RWPE1 (cell line): ENCODE results near the gene CACNA1F.

Experiments
- CTCF ChIA-PET: fragments of 350-600 bp; sonication (Branson Sonifier 250); formaldehyde crosslinking; extraction: SDS; loops from one replicate; lab custom pipeline; 2021; lab: Yijun Ruan, JAX
- POLR2A ChIA-PET: fragments of 400-600 bp; formaldehyde crosslinking; extraction: SDS; loops from one replicate; lab custom pipeline; 2020; ENCODE audit warnings: antibody characterized with exemption; ENCODE audit not compliant: low non-redundant PET; lab: Yijun Ruan, JAX
- DNase-seq: peaks from one replicate; pipeline ENCODE4 v3.0.0; 2012; ENCODE audit warnings: low spot score
- H3K27ac ChIP-seq: fragments of 450-650 bp; 2 replicates; pipeline ENCODE4 v1.5.1; 2017
- TF ChIP-seq, protein P1 (sequence below): fragments of 450-650 bp; conservative IDR thresholded peaks from 2 replicates; pipeline ENCODE4 v1.5.1; 2017; ENCODE audit warnings: low read depth, mild to moderate bottlenecking

Gene CACNA1F

DNA sequence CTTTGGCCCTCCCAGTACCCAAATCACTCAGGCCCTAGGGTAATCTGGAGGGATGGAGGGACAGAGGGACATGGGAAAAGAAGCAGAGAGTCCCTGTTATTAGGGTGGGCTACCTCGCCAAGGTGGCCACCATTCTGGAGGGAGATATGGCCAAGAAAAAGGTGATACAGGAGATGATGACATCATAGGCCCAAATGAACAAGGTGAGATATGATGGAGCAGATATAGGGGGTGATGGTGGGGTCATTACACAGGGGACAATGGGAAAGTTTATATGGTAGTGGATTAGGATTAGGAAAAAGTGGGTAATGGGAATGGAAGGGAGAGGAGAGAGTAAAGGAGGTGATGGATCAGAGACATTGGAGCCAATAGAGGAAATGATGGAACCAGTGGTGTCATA is 20.3 kb downstream of the CACNA1F start:
- ChIA-PET CTCF (interaction anchor here (0.9 kb wide), 1 partner anchor 20 kb away, joined by 5 read pairs; no protein-coding TSS in a partner anchor), POLR2A (no interaction called here)
- no peak for DNase-seq
- TF ChIP-seq, protein P1, sequence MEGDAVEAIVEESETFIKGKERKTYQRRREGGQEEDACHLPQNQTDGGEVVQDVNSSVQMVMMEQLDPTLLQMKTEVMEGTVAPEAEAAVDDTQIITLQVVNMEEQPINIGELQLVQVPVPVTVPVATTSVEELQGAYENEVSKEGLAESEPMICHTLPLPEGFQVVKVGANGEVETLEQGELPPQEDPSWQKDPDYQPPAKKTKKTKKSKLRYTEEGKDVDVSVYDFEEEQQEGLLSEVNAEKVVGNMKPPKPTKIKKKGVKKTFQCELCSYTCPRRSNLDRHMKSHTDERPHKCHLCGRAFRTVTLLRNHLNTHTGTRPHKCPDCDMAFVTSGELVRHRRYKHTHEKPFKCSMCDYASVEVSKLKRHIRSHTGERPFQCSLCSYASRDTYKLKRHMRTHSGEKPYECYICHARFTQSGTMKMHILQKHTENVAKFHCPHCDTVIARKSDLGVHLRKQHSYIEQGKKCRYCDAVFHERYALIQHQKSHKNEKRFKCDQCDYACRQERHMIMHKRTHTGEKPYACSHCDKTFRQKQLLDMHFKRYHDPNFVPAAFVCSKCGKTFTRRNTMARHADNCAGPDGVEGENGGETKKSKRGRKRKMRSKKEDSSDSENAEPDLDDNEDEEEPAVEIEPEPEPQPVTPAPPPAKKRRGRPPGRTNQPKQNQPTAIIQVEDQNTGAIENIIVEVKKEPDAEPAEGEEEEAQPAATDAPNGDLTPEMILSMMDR = no peak
- H3K27ac ChIP-seq = no peak overlapping the region

DNA sequence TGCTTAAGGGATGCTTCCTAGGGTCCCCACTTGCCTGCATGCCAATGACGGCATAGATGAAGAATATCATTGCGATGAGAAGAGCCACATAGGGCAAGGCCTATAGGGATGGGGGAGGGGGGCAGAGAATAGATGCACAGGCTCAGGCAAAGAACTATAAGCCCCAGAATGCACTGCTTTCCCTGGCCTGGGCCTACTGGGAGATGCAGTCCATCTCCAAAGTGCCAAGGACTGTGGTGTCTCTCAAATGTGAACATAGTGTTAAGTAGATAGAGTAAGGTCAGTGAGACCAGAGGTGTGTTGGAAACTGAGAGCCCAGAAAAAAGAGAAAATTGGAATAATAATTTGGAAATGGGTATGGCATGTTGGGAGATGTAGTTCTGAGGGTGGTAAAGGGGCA is 20.9 kb downstream of the CACNA1F start:
- POLR2A ChIA-PET = no interaction called here
- H3K27ac ChIP-seq = no peak overlapping the region
- CTCF ChIA-PET = interaction anchor here (0.9 kb wide), 1 partner anchor 19 kb away, joined by 5 read pairs; no protein-coding TSS in a partner anchor
- DNase-seq = no peak
- TF ChIP-seq, protein P1 = no peak

DNA sequence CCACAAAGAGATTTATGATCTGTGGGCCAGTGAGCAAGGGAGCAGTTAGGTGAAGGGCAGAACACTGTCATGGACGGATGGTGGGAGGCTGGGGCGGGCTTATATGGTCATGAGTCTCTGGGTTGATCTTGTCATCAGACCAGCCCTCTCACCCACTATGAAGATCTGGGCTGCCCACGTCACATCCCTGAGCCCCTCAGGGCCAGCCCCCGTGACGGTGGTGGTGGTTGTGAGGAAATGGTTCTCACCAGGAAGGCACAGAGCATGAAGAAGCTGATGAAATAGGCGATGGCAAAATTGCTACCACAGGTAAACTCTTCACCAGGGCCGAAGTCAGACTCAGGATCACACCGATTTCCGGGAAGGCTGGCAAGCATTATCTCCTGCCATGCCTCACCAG is 22.1 kb downstream of the CACNA1F start:
- ChIA-PET CTCF (no interaction called here), POLR2A (no interaction called here)
- TF ChIP-seq, protein P1 = no peak
- H3K27ac ChIP-seq = no peak overlapping the region
- no peak for DNase-seq

DNA sequence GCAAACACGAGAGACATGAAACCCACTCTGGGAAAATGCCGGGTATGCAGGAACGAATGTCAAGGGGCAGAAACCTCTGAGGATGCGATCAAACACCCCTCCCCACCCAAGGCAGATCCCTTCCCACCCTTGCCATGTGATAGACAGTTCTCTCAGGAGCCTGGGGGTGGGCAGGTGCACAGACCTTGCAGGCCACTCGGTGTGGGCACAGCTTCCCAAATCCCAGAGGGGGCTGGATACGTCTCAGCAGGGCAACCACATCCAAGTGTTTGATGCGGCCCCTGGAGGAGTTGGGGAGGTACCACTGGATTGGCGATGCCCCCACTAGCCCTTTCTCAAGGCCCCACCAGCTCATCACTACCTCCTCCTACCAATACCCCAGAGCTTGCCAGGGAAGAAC is 22.7 kb downstream of the CACNA1F start:
- DNase-seq = no peak
- POLR2A ChIA-PET = no interaction called here
- no peak overlapping the region for H3K27ac ChIP-seq
- TF ChIP-seq, protein P1 = no peak
- CTCF ChIA-PET = no interaction called here

DNA sequence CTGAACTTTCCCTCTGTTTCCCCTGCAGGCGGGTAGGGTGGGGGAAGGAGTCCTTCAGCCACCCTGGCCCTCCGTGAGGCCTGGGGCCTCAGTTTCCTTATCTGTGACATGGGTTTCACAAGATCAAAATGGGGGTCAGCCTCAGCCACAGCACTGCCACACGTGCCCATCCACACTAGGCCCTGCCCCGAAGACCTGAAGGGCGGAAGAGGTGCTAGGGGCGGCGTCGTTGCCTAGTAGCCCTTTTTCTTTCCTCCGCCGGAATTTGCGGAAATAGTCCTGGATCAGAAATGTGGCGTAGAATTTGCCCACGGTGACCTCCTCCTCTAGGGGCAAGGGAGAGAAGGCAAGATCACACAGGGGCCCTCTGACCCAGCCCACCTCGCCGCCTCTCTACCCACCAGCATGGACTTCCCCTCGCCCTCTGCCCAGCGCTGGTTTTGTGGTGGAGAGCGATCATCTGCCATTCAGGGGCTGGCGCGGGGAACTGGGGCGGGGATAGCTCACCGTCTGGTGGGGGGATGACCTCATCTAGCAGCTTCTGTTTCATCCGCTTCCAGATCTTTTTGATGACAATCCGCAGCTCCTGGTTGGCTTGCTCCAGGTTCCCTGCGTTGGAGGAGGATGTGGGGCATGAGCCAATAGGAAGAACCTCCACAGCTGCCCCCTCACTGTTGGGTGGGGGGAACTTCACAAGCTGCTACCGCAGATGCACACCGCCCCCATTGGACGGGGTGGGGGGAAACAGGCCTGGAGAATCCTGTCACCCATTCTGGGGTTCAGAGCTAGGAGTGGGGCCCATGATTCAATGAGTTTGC is 23.5 kb downstream of the CACNA1F start:
- no peak overlapping the region for H3K27ac ChIP-seq
- POLR2A ChIA-PET = no interaction called here
- DNase-seq = no peak
- TF ChIP-seq, protein P1 = no peak
- CTCF ChIA-PET = no interaction called here

DNA sequence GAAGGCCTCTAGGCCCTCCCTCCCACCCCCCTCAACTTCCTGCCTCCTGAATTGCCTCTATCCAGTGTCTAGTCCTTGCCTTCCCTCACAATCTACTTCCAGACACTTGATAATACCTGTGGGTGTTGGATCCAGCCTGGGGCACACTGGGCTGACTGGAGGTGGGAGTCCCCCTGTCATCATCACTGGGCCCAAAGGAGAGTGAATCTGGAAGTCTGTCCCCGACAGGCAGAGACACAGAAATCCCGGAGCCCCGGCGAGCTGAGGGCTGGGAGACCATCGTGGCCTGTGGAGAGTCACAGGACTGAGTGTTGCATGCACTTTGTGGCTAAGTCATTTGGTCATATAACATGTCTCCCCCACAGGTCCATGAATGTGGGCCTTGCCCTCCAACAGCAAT is 24.7 kb downstream of the CACNA1F start:
- TF ChIP-seq, protein P1 = no peak
- ChIA-PET POLR2A (no interaction called here), CTCF (no interaction called here)

More for the DNA sequence above, 24.7 kb downstream of the CACNA1F start:
- no peak for DNase-seq
- H3K27ac ChIP-seq = no peak overlapping the region
